Right lobe of liver (tissue), 6 donors: ENCODE data around the gene HPN. TPM values are rescaled to one million over a fixed set of nuclear protein-coding genes. Genes with fewer than 3 reads are reported as not detected.

Experiments used
- ATAC-seq, 4 donors: fragments of 200-7000 bp; cut with Tn5 transposase; one replicate each; pipeline ENCODE4 v1.9.1; 2020; ENCODE audit warnings: mild to moderate bottlenecking in 4 of 4, moderate library complexity in 4 of 4
- DNase-seq, 3 donors: peaks; one replicate each; pipeline ENCODE4 v3.0.0-alpha.2; 2020
- H3K27ac ChIP-seq, 3 donors: fragments of 200-600 bp; one replicate each; pipeline ENCODE4 v1.8.0; 2022
- H3K27me3 ChIP-seq, 2 donors: fragments of 200-600 bp; one replicate each; pipeline ENCODE4 v1.8.0; 2022
- H3K36me3 ChIP-seq, 4 donors: fragments of 200-600 bp; sonication (generic) in 1 of 4; one replicate each; pipeline versions ENCODE4 v1.5.1 to v1.8.0; 2017 to 2022; ENCODE audit warnings: control low read depth in 1 of 4
- H3K4me1 ChIP-seq, 4 donors: fragments of 200-600 bp; sonication (generic) in 1 of 4; one replicate each; pipeline versions ENCODE4 v1.5.1 to v1.8.0; 2017 to 2022; ENCODE audit warnings: control low read depth in 1 of 4
- H3K4me3 ChIP-seq, 3 donors: fragments of 200-600 bp; one replicate each; pipeline ENCODE4 v1.8.0; 2022
- H3K9me3 ChIP-seq, 4 donors: fragments of 200-600 bp; sonication (generic) in 1 of 4; one replicate each; pipeline versions ENCODE4 v1.5.1 to v1.8.0; 2017 to 2022; ENCODE audit warnings: control low read depth in 1 of 4
- CTCF ChIP-seq, 4 donors: fragments of 200-600 bp in 3 of 4; fragments of 450-650 bp in 1 of 4; IDR thresholded peaks; one replicate each; pipeline versions ENCODE4 v1.5.1 to v1.8.0; 2016 to 2022; ENCODE audit warnings: antibody characterized with exemption in 4 of 4, mild to moderate bottlenecking in 2 of 4
- POLR2A ChIP-seq: fragments of 450-650 bp; IDR thresholded peaks from one replicate; pipeline ENCODE4 v1.6.1; 2017; ENCODE audit warnings: antibody characterized with exemption, mild to moderate bottlenecking
- WGBS: methylation state at CpG from one replicate; pipeline ENCODE4 v1.1.6; 2018; ENCODE audit warnings: low coverage, low lambda C conversion rate; ENCODE audit not compliant: insufficient coverage; ENCODE audit errors: missing lambda C conversion rate; 5-methylcytosine and 5-hydroxymethylcytosine counted together
- intact Hi-C, 2 donors: fragments of 100-400 bp; cut with DNase I; formaldehyde crosslinking; loops; one replicate each; pipeline versions ENCODE4 v1.11.2 to v1.14.1; 2022
- total RNA-seq, 6 experiments: library from RNA; depleted of rRNA in 2 of 6; stranded (reverse); fragments of >200 nt in 2 of 6; fragmentation: NEBNext Ultra II Directional in 3 of 6; extraction: Animal tissue kit (Norgen Biotek cat#: 25700) in 3 of 6; gene quantifications; one replicate each; pipeline versions ENCODE4 v1.1.0 to v1.2.4, GENCODE V29; 2016 to 2023
- donor health status: DM: no; HTN: yes; CAD: no.
- donor health status: DM: no; HTN: no; CAD: no.
- donor health status: DM: no; HTN: no; CAD: no.
- donor health status: DM: no; HTN: yes; CAD: no.
- donor health status: DM: no; HTN: yes; CAD: no.

Gene HPN
- total RNA-seq, 6 experiments from 2014 or later: 285 to 486 (median 374) TPM

GRCh38 chr19:35029737-35030256 is 11.7 kb upstream of the HPN start:
- H3K4me1 ChIP-seq: peaks cover 0 to under 1% (median 0%) of the 10 kb centered on the region in 4 donors
- WGBS: 50% methylated on average over 1 of the region's 11 CpGs
- TF ChIP-seq CTCF (IDR thresholded peaks at IDR 0.05): no peak
- no peak for TF ChIP-seq POLR2A
- no peak overlapping the region for H3K27ac ChIP-seq
- ATAC-seq: no peak
- no peak for DNase-seq
- peak overlapping the region; percentile 7 to 51 (median 9) for H3K4me3 ChIP-seq
- no peaks in the 10 kb centered on the region for H3K27me3 ChIP-seq
- intact Hi-C loops: no loop called here
- H3K9me3 ChIP-seq: no peaks in the 10 kb centered on the region
- H3K36me3 ChIP-seq: peaks cover 0 to 4% (median 2%) of the 10 kb centered on the region in 4 donors

- peak in 1 of 3 donors; percentile 78 for DNase-seq
- TF ChIP-seq CTCF (IDR thresholded peaks at IDR 0.05) (peak in 1 of 4 donors; percentile 4), POLR2A (peak; percentile 34)
- H3K27ac ChIP-seq: no peak within 1 kb of the TSS
- H3K27me3 ChIP-seq: no peaks in the 10 kb centered on the region
- H3K36me3 ChIP-seq: peaks cover 0 to 4% (median 1%) of the 10 kb centered on the region in 4 donors
- 0% methylated on average over 9 of the region's 118 CpGs for WGBS
- peaks cover 0 to 6% (median 0%) of the 10 kb centered on the region in 4 donors for H3K4me1 ChIP-seq
- no peaks in the 10 kb centered on the region for H3K9me3 ChIP-seq
- H3K4me3 ChIP-seq: peak within 1 kb of the TSS; percentile 32 to 51 (median 40)
- ATAC-seq: peak; percentile 66 to 74 (median 72)
- intact Hi-C loops: no loop called here
Measured at GRCh38 chr19:35030257-35031071, 11.1 kb upstream of the HPN start, which contains the start of gene SCN1B. Gene SCN1B (plus strand): TSS chr19:35030470. CDS start chr19:35030821, 351 bp downstream.

GRCh38 chr19:35031072-35031881 is 10.2 kb upstream of the HPN start:
- peak overlapping the region; percentile 32 to 51 (median 40) for H3K4me3 ChIP-seq
- no peaks in the 10 kb centered on the region for H3K9me3 ChIP-seq
- H3K4me1 ChIP-seq: peaks cover 0 to 6% (median 0%) of the 10 kb centered on the region in 4 donors
- TF ChIP-seq CTCF (IDR thresholded peaks at IDR 0.05): no peak
- TF ChIP-seq POLR2A: no peak
- DNase-seq (no peak), ATAC-seq (peak in 3 of 4 donors; percentile 5 to 15 (median 6))
- no peak overlapping the region for H3K27ac ChIP-seq
- H3K36me3 ChIP-seq: peaks cover 0 to 4% (median 1%) of the 10 kb centered on the region in 4 donors
- intact Hi-C loops: no loop called here
- no peaks in the 10 kb centered on the region for H3K27me3 ChIP-seq
- 10% methylated on average over 31 of the region's 31 CpGs for WGBS

- Histone ChIP-seq H3K4me3 (no peak overlapping the region), H3K27me3 (no peaks in the 10 kb centered on the region), H3K36me3 (peaks cover 0 to 2% (median 0%) of the 10 kb centered on the region in 4 donors), H3K27ac (no peak overlapping the region), H3K4me1 (peaks cover 0 to 6% (median 0%) of the 10 kb centered on the region in 4 donors), H3K9me3 (no peaks in the 10 kb centered on the region)
- ATAC-seq: no peak
- intact Hi-C loops: no loop called here
- no peak for TF ChIP-seq POLR2A
- TF ChIP-seq CTCF (IDR thresholded peaks at IDR 0.05): no peak
- 90% methylated on average over 8 of the region's 17 CpGs for WGBS
- no peak for DNase-seq
Measured at GRCh38 chr19:35032356-35032865, 9.1 kb upstream of the HPN start.
